ENCODE measurements around the gene MATK. TPM values are rescaled to one million over a fixed set of nuclear protein-coding genes. Genes with fewer than 3 reads are reported as not detected.

MATK gene
- total RNA-seq, 1 experiment from 2014 or later = 0.21 TPM

GRCh38 chr19:3801412-3802096, 15.4 kb upstream of the MATK start:
- BruUV-seq (replicated peaks) = no TSS peak
- Histone ChIP-seq H3K4me3 (ENCODE audit: low read depth in 2 of 2, low read length in 2 of 2) (no peak overlapping the region), H3K9me3 (ENCODE audit: control insufficient read depth, insufficient read depth, low read depth, low read length) (no peaks in the 10 kb centered on the region), H3K27me3 (ENCODE audit: control insufficient read depth, insufficient read depth, low read length) (no peaks in the 10 kb centered on the region), H3K36me3 (ENCODE audit: control insufficient read depth, insufficient read depth, low read length) (no peaks in the 10 kb centered on the region), H3K27ac (ENCODE audit: low read length) (no peak overlapping the region), H3K4me1 (ENCODE audit: control insufficient read depth, insufficient read depth, low read length) (no peaks in the 10 kb centered on the region)
- DNase-seq (ENCODE audit: low read depth, low spot score) (no peak), ATAC-seq (no peak)
- in situ Hi-C loops (cut with HindIII; ENCODE audit: low pct_unique_long_range_greater_than_20kb, low sequenced_read_pairs) = no loop called here
- CTCF ChIA-PET = no interaction called here
- no peak for TF ChIP-seq REST (IDR thresholded peaks at IDR 0.05; ENCODE audit: insufficient read depth in 1 of 2, low read depth in 2 of 2, low read length in 1 of 2)
- no peak for TF ChIP-seq POLR2AphosphoS5 (IDR thresholded peaks at IDR 0.05; ENCODE audit: low read depth, low read length)
- no peak for TF ChIP-seq CTCF (IDR thresholded peaks at IDR 0.05)
- no peak for TF ChIP-seq SIN3A (IDR thresholded peaks at IDR 0.05; ENCODE audit: borderline replicate concordance, insufficient read depth, low read depth, low read length)
- no peak for TF ChIP-seq TCF7L2 (IDR thresholded peaks at IDR 0.05; ENCODE audit: low read depth, low read length)
- intact Hi-C loops (cut with micrococcal nuclease; ENCODE audit: unreplicated experiment) = no loop called here
- POLR2A ChIA-PET = no interaction called here

GRCh38 chr19:3800996-3801395, 14.8 kb upstream of the MATK start:
- DNase-seq (ENCODE audit: low read depth, low spot score) (no peak), ATAC-seq (no peak)
- no peaks in the 10 kb centered on the region for H3K9me3 ChIP-seq (ENCODE audit: control insufficient read depth, insufficient read depth, low read depth, low read length)
- H3K4me3 ChIP-seq (ENCODE audit: low read depth in 2 of 2, low read length in 2 of 2) = no peak overlapping the region
- H3K36me3 ChIP-seq (ENCODE audit: control insufficient read depth, insufficient read depth, low read length) = no peaks in the 10 kb centered on the region
- in situ Hi-C loops (cut with HindIII; ENCODE audit: low pct_unique_long_range_greater_than_20kb, low sequenced_read_pairs) (no loop called here), intact Hi-C loops (cut with micrococcal nuclease; ENCODE audit: unreplicated experiment) (no loop called here)
- POLR2A ChIA-PET = no interaction called here
- H3K4me1 ChIP-seq (ENCODE audit: control insufficient read depth, insufficient read depth, low read length) = no peaks in the 10 kb centered on the region
- no peaks in the 10 kb centered on the region for H3K27me3 ChIP-seq (ENCODE audit: control insufficient read depth, insufficient read depth, low read length)
- CTCF ChIA-PET = no interaction called here
- no TSS peak for BruUV-seq (replicated peaks)
- no peak for TF ChIP-seq TCF7L2 (IDR thresholded peaks at IDR 0.05; ENCODE audit: low read depth, low read length)
- no peak for TF ChIP-seq REST (IDR thresholded peaks at IDR 0.05; ENCODE audit: insufficient read depth in 1 of 2, low read depth in 2 of 2, low read length in 1 of 2)
- no peak for TF ChIP-seq SIN3A (IDR thresholded peaks at IDR 0.05; ENCODE audit: borderline replicate concordance, insufficient read depth, low read depth, low read length)
- no peak for TF ChIP-seq CTCF (IDR thresholded peaks at IDR 0.05)
- no peak for TF ChIP-seq POLR2AphosphoS5 (IDR thresholded peaks at IDR 0.05; ENCODE audit: low read depth, low read length)
- H3K27ac ChIP-seq (ENCODE audit: low read length) = no peak overlapping the region

All from Panc1 (cell line).